SK-MEL-5 (cell line): Measurements from ENCODE around the gene BDH2. TPM values are rescaled to one million over a fixed set of nuclear protein-coding genes. Genes with fewer than 3 reads are reported as not detected.
A peak's percentile ranks its signal among the peaks of the same experiment; 100 is the strongest.

Experiments used
- DNase-seq: peaks from one replicate; pipeline ENCODE4 v3.0.0-alpha.2; 2016; ENCODE audit warnings: low read depth, low spot score
- in situ Hi-C: cut with HindIII; loops from 2 replicates; pipeline ENCODE4 v1.10.0; 2016; ENCODE audit warnings: low sequenced_read_pairs, high pct_unique_total_duplicates, low pct_unique_long_range_greater_than_20kb
- total RNA-seq: library from RNA; depleted of rRNA; stranded (reverse); fragments of >200 nt; shearing (Covaris generic); gene quantifications from 2 replicates; pipeline ENCODE4 v1.2.3, GENCODE V29; 2014

The BDH2 gene
- total RNA-seq, 1 experiment from 2014 or later: 48.8 TPM

DNA sequence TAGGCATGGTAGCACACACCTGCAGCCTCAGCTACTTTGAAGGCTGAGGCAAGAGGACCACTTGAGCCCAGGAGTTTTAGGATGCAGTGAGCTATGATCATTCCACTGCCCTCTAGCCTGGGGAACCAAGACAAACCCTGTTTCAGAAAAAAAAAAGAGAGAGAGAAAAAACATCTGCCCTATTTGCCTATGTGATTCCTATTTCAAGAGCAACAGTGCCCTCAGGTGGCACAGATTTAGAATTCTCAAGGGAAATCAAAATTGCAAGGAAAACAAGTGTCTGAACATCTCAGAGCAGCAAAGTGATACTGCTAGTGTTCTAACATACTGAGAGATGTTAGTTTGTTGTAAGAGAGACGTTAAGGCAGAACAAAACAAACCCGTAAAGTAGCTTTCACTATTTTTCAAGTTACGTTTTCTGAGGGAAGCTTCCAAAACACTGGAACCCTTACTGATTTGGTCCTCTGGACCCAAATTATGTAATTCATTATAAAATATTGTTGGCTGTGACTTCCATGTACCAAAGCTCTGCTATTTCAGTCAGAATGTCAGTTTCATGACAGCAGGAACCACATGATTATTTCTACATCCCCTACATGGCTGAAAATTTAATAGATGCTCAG, 7.9 kb downstream of the BDH2 start:
- peak; percentile 72 for DNase-seq
- in situ Hi-C loops: no loop called here

DNA sequence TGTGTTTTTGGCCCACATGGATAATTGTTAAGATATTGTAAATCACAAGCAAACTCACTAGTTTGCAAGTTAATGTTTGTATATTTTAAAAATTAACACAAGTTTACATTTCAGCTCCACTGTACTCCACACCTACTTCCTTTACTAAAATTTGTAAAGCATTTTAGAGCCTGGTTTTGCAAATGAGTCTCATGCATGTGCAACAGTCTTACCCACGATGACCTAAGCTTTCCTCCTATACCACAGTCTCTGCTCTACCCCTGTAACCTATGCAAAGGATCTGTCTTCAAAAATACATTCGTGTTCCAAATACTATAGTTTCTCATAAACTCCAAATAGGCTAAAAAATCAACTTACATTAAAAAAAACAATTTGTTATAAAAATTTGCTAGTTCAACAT, 10.2 kb downstream of the BDH2 start:
- in situ Hi-C loops: no loop called here
- no peak for DNase-seq

DNA sequence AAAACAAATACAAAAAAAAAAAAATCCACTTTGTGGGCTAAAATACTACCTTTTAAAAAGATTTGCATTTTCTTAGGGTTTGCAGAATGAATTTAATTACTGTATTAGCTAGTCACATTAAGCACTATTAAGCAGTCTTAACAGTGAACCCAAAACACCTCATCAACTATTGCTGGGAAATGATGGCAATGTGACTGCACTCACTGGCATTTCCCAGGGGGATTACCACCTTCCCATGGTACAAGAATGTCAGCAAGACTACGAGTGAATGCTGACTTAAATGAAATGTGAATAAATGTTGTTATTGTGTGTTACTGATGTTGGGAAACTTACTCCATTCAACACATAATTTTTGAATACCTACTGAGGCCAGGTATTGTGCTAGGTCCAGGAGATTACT, 13.1 kb downstream of the BDH2 start:
- in situ Hi-C loops: no loop called here
- DNase-seq: no peak

DNA sequence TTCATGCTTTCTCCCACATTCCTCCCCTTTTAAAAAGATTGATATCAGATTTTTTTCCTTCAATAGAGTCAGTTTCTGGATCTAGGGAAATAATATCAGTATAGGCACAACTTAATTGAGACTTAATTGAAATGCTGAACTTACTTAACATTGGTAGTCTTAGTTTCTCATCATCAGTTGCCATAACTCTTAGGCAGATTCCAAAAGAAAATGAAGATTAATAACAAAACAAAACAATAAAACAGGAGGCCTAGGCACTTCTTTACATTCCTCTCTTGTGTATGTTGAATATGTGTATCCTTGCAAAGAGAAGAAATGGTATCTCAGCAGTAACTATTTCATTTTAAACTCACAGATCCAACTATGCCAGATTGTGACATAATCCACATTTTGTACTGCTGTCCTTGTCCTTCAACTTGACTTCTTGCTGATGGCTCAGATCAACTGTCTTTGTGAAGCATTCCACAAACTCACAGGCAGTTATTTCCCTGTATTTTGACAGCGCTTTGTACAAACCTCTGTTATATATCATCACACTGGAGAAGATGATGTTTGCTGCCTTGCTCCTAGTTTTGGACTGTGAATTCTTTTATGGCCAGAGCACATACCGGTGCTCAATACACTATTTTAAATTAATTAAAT, 14.0 kb downstream of the BDH2 start:
- in situ Hi-C loops: no loop called here
- no peak for DNase-seq

DNA sequence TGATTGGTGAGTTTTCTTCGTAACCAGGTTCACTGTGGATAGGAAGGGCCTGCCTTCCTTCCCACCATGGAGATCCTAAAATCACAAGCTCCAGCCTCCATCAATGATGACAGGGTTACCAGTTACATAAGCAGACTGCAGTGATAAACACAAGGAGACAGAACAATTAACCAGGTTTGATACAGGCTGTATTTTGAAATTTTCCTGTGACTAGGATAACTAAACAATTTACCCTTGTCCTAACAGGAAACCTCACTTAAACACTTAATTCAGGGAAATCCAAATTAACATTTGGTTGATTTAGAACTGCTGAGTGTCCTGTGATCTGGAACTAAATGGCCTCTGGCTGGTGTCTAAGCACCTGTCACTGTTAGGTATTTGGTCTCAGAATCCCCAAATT, 20.0 kb downstream of the BDH2 start:
- in situ Hi-C loops: no loop called here
- DNase-seq: no peak

DNA sequence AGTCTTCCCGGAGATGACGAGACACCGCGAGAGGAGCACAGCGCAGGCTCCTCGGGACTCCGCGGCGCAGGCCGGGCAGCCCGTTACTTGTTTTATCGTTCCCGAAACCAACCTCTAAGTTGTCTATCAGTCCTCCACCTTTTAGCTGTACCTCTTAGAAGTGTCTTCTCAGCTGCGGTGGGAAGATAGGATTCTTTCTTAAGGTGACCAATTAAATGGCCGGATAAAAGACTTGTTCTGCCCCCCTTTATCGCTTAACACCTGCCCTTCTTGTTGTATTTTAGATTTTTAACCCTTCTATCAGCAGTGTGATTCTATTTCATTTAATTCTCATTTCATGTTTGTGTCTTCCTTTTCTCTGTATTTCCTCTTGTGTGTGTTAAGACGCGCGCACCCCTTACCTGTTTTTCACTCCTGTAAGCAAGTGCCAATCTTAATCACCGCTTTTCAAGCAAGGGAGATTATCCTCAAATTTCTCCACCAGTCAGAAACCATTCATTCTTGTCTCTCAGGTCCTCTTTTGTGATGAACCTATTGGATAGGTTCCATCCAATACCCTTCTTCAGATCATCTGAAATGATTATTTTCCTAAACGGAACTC, 22.8 kb downstream of the BDH2 start, which contains the start of gene SLC9B2:
TSS of gene SLC9B2 (minus strand) at position 15 of the 601 bp plus-strand sequence. CDS start 9,211 bp downstream, outside the sequence.
- in situ Hi-C loops: no loop called here
- no peak for DNase-seq

DNA sequence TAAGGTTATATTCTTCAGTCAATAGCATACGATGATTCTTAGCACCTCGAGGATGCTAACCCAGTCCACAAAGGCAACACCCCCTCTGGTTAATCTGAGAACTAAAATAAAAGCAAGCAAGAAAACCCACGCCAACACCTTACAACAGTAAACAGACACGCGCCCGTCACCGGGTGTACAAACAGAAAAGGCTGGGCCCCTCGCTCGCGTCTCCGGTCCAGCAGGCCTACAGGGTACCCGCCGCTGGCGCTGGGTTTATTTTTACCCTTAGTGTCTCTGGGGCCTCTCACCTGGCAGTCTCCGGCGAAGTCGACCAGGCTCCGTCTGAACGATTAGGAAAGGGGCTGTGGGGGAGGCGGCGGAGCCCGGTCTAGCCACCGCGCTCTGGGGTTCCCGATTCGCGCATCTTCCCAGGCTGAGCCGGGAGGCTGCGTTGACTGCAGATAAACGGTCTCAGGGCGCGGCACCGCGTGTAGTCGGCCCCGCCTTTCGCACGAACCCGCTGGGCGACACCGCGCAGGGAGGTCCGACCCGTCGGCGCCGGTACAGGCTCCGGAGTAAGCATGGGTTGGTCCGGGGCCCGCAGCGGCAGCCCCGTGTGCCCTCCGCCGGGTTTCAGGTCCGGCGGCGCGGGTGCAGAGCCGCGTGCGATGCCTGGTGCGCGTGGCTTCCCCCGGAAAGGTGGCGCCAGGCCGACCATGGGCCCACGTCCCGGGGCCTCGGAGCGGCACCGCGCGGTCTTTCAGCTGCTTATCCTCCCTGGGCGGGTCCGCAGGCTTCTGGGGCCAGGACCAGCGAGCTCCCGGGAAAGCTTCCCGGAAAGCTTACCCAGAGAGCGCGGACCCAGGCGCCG, 23.5 kb downstream of the BDH2 start:
- peak; percentile 27 for DNase-seq
- in situ Hi-C loops: no loop called here

DNA sequence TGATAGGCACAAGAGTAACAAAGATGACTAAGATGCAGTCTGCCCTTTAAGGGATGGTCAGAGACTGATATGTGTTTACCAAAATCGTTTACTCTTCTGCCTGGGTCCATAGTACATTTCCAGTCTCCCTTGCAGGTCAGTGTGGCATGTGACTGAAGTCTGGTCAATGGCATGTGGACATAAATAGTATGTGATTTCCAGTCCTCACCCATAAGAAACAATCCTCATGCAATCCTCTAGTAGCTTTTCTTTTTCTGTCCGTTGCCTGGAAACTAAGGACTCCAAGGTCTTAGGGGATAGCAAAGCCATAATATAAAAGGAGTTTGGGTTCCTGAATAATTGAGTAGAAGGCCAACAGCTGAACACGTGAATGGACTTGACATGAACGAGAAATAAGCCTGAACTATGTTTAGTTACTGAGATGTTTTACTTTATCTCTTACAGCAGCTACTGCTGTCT, 24.2 kb downstream of the BDH2 start:
- DNase-seq: no peak
- in situ Hi-C loops: no loop called here

DNA sequence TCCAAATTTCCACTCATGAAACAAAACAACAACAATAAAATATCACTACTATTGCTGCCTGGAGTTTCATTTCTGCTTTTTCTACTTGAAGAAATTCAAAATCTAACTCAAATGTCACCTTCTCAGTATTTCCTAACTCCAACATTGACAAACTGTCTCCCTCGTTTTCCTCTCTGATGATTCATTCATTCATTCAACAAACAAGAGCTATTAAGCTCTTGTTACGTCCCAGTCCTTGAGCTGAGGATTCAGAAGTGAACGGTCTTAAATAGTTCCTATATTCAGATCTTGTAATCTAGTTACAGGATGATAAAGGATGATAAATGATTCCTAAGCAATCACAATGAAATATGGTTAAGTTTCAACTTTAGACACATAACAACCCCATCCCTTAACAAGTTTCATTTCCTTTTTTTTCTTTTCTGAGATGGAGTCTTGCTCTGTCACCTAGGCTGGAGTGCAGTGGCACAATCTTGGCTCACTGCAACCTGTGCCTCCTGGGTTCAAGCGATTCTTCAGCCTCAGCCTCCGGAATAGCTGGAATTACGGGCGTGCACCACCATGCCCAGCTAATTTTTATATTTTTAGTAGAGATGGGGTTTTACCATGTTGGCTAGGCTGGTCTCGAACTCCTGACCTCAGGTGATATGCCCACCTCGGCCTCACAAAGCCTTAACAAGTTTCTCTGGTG, 24.7 kb downstream of the BDH2 start:
- in situ Hi-C loops: no loop called here
- DNase-seq: no peak

DNA sequence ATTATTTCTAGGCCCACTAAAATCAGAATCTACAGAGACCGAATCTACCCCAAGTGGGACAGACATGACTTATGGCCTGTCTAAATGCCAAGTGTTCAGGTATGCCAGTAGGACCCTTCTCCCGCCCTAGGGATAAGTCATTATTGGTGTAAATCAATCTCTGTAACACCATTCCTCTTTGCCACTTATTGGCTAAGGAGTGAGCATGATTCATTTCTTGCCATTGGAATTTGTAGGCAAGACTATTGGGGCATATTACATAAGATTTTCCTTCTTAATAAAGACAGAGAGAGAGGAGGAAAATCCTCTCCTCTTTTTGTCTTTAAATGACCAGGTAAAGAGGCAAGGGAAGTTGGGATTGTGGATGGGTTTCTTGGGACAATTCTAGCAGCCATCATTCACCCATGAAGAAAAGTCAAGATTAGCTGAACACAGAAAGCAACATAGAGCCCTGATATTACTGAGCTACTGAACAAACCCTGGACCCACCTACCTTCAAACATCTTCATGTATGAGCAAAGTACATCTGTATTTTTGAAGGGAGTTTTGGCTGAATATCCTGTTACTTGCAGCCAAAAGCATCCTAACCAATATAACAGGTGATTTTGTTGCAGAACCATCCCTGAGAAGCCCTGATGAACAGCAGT, 25.7 kb downstream of the BDH2 start:
- in situ Hi-C loops: no loop called here
- no peak for DNase-seq

DNA sequence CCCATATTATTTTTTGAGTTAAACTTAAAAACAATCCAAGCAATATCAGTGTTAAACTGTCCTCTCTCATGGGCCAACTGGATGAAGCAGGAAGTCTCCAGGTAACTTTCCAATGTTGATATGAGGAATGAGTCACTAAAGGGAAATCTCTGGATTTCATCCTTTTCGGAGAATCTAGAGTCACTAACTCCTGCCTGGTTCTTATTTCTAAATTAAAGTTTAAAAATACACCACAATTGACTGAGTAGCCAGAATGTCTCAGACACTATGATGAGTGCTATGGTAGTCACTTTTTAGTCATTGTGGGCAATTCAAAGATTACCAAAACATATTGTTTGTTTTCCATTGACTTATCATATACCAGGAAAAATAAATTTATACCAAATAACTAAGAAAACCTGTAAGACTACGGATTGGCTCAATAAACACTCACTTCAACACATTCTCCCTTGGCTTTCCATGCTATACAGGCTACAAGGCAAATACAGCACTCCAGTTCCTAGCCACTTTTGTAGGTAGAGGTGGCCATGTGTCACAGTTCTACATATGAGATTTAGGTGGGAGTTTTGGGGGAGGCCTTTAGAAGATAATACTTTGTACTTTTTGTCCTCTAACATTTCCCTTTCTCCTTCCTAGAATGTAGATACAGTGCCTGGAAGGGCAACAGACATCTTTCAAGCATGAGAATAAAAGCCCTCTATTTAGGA, 31.6 kb downstream of the BDH2 start:
- in situ Hi-C loops: no loop called here

DNA sequence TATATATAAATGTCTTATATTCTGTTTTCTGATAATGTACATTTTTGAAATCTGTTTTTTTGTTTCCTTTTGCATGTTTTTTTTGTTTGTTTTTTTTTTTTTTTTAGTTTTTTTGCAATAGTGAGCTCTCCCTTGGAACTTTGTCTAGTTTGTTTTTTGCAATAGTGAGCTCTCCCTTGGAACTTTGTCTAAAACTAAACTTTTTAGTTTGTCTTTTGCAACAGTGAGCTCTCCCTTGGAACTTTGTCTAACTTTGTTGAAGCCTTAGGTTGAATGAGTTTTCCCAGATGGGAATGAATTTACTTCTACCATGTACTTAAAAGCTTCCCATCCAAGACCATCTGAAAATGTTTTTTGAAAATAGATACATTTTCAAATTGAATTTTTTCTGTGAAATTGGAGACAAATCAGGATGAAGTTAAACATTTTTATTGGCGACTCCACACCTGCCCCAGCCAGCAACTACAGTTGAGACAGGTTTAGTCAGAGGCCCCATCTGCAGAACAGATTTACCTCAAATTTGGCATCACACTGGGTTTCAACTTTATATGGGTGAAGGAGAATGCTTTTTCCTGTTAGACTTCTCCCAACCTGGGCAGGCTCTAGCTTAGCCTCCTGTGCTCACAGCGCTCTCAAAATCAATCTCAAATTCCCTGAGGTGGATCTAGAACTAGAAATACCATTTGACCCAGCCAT, 39.0 kb downstream of the BDH2 start:
- in situ Hi-C loops: no loop called here
- DNase-seq: no peak

More for the DNA sequence above, 31.6 kb downstream of the BDH2 start:
- DNase-seq: no peak

DNA sequence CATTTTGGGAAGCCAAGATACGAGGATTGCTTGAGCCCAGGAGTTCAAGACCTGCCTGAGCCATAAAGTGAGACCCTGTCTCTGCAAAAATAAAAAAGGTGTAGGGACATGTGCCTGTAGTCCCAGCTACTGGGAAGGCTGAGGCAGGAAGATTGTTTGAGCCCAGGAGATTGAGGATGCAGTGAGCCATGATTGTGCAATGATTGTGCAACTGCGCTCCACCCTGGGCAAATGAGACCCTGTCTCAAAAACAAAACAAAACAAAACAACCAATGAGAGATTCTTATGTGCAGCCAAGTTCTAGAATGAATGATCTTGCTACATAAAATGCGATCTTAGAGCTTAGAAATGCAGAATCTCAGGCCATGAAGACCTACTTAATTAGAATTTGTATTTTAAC, 45.6 kb downstream of the BDH2 start:
- in situ Hi-C loops: no loop called here
- no peak for DNase-seq

DNA sequence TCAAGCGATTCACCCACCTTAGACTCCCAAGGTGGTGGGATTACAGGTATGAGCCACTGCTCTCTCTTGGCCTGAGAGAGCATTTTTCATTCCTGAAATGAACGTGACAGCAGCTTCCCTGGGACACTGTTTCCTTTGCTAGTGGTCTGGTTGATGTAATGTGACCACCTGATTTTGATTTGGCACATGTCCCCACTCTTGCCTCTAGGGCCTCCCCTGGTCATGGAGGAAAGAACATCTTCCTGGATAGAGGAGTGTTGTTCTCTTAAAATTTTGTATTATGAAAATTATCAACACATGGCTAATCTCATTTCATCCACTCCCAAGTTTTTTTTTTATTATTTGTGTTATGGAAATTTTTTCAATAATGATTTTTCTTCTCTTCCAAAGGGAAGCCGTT, 46.9 kb downstream of the BDH2 start:
- in situ Hi-C loops: no loop called here
- peak; percentile 24 for DNase-seq

DNA sequence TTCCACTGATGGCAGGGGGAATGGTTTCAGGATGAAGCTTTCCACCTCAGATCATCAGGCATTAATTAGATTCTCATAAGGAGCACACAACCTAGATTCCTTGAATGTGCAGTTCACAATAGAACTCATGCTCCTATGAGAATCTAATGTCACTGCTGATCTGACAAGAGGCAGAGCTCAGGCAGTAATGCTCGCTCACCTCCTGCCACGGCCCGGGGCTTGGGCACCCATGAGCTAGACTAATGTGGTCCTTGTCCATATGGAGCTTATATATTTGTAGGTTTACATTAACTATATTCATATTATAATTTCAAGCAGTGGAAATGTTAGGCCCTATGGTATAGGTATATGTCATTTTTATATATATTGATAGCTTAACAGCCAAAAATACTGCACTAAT, 47.5 kb downstream of the BDH2 start:
- no peak for DNase-seq
- in situ Hi-C loops: no loop called here

DNA sequence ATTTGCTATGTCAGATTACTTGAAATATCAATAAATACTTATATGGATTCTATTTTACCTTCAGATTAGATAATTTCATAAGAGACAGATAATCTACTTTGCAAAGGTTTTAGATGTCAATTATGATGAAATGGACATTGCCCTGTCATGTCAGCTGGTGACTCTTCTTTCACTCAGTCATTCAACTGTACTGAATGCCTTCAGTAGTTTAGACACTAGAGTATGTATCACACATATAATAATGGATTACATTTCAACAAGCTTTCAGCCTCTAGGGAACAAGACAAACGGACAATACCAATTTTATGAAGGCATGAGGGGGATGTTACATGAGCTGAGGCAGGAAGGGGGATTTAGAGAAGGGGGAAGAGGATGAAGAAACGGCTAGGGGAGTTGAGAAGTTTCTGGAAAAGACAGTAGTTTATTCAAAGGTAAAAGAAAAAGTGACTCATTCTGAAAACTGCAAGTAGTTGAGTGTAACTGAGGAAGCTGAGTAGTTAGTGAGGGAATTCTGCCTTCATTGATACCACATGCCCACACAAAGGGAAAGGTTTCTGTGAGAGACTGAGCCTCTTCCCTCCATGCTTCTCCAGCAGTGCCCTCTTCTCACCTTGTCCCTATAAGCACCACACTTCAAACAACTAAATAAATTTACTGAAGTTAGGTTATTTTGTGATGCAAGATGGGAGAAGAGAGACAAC, 48.7 kb downstream of the BDH2 start:
- DNase-seq: no peak
- in situ Hi-C loops: no loop called here
